Embryonic facial prominence (tissue), 1 donor: ENCODE measurements around the gene ELOVL7.
"Not testable (repeated sequence)": the region's sequence is repeated elsewhere in the genome, so short reads cannot be mapped to it uniquely, and the experiment has no call there.

ENCODE experiments used
- DNase-seq: peaks from one replicate; pipeline ENCODE4 v3.0.0-alpha.2; 2016; ENCODE audit errors: extremely low spot score

ELOVL7 gene

DNA sequence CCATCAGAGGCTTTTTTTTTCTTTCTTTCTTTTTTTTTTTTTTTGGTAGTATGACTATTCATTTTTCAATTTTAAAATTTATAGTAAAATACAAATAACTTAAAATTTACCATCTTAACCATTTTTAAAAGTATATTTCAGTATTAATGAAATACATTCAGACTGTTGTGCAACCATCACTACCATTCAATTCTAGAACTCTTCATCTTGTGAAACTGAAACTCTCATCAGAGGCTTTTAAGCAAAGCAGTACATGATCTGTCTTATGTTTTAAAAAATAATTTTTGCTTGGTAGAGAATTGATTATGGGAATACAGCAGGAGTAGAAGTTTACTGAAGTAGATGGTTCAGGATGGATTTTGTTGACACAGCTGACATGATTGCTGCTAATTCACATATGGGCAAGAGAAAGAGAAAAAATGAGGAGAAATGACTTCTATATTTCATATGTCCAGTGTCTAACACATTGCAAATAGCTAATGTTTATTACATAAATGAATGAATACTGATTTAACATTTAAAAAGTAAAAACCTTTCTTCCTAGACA, 13.4 kb downstream of the ELOVL7 start:
- no peak for DNase-seq

DNA sequence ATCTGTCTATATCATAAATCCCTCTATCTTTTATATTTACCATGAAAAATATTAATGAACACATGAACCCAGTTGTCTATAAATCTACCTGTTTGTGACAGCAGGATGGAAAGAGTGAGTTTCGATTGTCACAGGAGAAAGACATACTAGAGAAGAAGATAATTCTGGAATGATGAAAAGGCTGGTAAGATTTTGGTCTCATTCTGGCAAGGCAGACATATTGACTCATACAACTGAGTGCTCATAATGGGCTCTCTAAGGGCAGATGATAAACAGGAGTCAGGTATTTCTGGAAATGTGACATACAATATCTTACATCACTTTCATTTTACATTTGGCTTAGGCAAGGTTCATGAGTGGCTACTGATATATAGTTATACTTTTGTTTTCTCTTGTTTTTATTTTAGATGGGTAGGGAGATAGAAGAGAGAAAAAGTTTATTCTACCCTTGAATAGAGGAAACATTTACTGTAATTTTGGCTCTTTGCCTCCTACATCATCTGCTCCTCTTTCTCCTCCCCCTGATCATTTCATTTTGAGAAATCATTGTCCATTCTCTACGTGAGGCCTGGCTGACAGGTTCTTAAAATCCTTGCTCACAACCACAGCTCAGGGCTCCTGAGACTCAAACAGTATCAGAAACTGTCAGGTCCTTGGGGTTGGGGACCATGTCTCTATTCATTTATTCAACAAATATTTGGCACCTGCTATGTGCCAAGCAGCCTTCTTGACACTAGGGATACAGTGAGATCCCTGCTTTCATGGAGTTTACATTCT, 14.4 kb downstream of the ELOVL7 start:
- DNase-seq: no peak

DNA sequence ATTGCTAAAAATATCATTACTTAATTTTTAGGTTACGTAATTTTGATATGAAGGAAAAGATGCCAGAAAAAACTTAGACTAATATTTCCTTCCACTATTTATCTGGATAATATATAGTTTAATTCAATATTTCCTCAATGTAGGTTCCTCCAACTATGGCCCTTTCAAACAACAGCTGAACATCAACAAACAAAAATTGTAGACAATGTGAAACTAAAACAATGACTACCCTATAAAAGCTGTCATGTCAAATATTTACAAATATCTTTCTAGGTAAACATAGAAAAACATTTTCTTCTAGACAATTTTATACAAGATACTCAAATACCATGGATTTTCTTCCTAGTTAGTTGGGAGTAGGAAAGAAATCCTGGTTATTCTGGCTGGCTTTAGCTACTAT, 16.9 kb downstream of the ELOVL7 start:
- no peak for DNase-seq

DNA sequence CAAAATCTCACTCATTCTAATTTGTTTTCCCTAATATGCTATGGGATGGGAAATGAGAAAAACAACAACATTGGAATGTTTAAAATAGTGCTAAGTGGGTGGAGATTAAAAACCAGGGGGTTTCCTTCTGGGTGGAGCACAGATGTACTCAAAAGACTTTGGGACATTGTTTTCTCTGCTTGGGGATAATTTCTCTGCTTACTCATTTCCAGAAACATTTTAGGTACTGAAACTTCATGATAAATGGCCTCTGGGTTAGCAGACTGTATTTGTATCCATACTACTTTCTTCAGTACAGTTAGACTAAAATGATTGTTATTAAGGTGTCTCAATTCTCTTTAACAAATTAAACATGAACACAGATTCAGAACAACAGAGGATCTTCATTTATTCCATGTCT, 17.4 kb downstream of the ELOVL7 start:
- DNase-seq: no peak

DNA sequence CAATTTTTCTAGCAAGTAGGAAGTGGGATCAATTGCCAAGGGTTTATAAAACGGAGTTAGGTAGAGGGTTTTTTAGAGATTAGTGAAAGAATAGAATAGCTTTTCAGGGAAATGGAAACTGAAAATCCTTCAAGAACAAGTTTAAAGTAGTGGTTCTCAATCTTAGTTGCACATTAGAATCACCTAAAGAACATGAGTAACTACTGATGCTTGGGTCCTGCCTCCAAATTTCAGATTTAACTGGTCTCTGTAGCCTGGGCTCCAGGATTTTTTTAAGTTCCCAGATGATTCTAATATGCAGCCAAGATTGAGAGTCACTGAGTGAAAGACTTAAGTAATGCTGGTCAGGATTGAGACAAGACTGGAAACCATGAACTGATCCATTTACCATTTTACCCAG, 20.5 kb downstream of the ELOVL7 start:
- no peak for DNase-seq

DNA sequence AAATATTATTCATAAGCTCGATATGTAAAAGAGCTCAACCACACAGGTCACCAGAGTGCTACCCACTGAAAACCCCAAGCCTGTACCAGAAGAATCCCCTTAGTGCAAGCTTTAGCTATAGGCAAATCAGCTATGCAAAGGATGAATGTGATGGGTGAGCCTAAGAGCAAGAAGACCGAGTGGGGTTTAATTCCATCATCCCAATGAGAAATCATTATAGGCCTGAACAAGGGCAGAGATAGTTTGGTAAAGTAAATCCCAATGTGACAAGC, 21.8 kb downstream of the ELOVL7 start:
- DNase-seq: no peak

DNA sequence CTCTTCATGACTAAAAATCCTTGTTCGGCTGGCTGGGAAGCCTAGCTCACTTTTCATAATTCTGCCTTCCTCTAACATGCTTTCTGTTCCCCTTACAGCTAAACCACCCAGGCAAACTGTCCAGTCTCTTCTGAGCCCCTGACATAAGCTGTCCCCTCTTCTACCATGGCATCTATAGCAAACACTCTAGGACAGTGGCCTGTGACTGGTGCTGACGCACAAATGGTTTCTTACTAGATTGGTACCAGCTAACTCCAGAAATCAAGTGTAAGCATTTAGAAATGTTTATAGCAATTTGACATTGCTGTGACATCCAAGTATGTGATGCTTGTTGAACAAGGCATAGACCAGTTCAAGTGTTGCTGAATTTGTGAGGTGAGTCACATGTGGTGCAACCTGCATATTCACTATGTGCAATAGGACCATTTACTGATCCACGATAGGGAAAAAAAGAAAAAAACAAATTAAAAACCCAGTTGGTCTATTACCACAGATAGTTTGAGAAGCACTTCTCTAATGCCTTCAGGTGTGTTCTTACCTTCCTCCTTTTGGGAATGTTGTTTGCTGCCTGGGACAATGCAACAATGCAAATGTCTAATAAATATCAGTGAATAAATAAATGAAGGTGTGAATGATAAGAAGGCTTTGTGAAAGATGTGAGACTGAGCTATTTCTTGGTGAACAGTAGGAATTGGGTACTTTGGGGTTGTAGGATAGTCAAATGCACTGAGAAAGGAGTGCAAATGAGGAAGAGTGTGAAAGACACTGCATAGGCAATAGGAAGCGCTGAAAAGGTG, 22.4 kb downstream of the ELOVL7 start:
- no peak for DNase-seq

DNA sequence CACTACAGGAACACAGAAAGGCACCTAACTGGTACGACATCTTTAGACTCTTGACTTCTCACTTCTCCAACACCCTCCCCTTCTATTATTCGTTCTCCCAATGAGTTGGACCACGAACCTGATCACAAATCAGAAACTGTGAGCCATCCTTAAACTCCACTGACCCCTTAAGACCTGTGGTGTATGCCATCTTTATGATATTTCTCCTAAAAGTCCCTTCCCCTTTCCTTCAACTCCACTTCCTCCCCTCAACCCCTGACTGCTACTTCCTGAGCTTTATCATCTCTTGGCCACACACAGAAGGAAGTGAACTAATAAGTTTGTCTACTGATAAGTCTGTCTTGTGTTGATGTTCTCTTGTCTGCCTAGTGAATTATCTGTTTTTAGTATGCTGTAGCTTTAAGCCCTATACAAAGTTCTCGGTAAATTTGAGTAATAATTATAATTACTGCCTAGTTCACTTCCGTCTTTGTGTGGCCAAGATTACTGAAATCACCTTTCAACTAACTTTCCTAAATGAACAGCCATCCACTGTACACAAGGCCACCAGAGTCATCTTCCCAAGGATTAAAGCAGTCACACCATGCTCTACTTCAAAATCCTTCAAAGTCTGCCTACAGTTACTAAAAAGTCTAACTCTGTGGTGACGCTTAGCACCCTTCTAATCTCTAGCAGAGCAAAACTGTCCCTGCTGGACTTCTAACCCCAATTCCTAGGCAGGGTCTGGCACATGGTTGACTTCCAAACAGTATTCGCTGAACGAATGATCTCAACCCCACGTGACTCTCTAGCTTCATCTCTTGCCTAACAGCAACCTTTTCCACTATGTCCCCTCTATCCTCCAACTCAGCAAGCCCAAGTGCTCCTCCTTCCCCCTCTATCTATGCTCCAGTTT, 23.2 kb downstream of the ELOVL7 start:
- DNase-seq: no peak

DNA sequence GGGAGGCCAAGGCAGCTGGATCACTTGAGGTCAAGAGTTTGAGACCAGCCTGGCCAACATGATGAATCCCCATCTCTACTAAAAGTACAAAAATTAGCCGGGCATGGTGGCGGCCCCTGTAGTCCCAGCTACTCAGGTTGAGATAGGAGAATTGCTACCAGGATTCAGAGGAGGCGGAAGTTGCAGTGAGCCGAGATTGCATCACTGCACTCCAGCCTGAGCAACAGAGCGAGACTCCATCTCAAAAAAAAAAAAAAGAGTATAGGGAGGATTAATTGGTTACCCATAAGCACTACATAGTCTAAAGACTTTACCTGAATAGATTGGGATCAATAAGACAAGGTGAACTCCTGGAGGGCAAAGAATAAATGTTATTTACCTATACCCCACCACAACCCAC, 27.9 kb downstream of the ELOVL7 start:
- DNase-seq: not testable (repeated sequence)

DNA sequence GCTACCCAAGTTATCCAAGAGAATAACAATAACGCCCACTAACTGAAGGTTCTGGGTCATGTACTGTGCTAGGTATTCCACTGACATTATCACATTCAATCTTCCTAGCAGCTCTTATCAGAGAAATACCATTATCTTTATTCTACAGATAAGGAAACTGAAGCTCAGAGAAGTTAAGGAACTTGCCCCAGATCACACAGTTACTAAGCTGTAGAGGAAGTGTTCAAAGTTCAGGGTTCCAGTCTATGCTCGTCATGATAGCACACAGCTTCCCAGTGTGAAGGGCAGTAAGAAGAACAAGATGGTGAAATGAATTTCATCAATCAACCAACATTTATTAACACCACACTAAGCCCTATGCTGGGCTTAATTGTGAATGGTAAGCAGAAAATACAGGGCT, 29.6 kb downstream of the ELOVL7 start:
- no peak for DNase-seq

DNA sequence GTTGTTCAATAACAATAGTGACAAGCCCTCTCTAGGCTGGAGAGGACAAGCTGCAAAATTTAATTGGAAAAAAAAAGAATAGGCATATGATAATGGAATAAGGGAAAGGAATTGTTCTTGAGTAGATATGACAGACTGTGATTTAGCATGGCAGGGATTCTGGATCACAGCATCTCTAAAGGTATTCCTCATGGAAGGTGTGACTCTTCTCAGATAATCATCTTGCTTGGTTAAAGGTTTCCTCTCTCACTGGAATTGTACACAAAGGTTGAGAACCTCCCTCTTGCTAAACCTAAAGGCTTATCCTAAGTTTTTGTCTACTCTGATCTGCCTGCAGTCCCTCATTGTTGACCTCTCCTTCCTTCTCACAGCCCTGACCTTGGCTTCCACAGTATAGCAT, 31.6 kb downstream of the ELOVL7 start:
- no peak for DNase-seq

DNA sequence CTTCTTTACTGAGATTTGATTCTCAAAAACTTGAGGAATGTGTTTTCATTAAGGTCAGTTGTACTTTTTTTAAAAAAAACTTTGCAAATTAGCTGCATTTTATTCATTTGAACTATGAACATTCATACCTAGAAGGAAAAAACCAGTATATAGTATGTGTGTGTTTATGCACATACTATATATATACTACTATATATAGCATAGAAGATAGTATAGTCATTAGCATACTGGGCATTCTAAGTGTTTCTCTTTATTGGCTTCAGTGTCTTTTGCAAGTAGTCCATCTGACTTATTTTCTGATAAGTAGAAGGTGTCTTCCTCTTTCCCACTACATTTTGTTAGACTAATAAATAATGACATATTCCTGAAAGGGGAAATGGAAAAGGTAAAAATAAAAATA, 33.0 kb downstream of the ELOVL7 start:
- no peak for DNase-seq

DNA sequence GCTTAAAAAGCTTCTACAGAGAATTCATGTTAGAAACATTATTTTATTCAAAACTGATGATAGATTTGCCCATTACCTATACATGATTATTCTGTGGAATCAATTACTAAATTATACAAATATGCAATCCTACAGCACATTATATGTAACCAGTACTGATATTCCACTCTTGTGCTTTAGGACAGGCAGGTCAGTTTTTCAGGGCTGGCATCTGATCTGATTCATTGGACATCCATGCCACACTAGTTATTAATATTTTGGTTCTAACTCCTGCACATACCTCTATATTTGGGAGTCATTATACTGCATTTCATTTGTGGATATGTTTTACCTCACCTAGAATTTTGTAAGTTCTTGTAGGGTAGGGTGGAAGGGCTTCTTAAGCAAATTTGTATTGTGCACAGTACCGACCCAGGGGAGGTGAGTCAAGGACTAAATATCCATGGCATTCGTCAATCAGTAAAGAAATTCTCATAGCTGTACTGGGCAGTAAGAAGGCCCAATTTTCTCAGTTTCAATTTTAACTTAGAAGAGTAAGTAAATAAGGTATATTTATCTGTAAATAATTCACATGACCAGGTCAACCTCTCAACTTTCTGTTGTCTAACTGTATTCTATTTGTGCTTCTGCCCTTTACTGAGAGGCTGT, 33.5 kb downstream of the ELOVL7 start:
- DNase-seq: no peak

DNA sequence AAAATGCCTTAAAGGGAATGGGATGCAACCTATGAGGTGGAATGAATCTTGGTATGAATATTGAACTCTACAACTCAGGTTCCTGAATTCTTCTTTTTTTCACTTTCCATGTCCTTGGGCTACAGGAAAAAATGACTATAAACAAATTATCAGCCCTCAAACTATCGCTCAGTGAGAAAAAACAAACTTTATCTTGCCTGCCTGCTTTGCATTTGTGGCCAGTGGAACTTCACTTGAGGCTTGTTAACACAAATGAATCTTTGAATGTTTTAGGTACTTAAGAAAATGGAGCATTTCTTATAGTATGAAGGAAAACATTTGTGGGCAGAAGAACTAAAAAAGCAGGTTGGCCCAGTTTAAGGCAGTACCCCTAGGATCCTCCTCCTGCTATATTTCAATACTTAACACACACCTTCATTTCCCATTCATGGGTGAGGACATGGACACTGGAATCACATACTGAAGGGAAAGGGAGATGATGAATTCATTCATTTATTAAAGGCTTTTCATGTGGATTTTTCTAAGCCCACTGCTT, 34.1 kb downstream of the ELOVL7 start:
- DNase-seq: no peak

DNA sequence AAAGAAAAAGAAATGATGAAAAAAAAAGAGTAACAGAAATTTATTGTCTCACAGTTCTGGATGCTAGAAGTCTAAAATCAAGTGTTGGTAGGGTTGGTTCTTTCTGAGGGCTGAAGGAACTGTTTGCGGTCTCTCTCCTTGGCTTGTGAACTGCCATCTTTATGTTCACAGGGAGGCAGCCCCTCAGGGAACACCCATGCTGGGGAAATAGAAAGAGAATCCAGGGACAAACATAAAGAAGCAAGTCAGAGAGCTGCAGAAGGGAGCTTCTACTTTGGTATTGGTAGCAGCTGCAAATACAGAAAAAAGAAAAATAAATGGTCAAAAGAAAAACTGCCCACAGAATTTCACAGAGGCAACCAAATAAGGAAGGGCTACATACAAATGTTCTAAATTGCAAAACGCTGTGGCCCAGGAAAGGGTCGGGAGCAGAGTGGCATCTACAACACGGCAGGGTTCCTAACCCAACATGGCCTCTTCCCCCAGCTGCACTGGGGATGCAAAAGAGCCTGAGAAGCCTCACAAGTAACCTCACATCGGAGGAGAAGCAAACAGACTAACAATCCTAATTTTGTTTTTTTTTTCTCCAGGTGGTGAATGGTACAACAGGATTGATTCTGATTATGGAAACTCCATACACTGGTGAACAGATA, 37.4 kb downstream of the ELOVL7 start:
- DNase-seq: no peak

DNA sequence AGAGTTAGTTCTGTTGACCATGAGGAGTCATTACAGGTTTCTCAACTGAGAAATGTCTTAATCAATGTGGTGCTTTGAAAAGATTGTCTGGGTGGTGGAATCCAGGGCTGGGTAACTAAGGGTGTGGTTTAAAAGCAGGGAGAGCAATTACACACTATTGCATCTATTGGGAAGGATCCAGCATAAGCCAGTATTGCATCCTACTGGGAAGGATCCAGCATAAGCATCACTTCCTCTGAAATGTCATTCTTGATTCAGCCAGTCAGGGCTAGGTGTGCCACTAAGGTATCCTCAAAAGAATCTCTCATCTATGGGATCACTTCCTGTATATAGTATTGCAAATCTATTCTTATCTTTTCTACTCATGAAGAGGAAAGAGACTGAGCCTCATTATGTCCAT, 38.6 kb downstream of the ELOVL7 start:
- DNase-seq: no peak

DNA sequence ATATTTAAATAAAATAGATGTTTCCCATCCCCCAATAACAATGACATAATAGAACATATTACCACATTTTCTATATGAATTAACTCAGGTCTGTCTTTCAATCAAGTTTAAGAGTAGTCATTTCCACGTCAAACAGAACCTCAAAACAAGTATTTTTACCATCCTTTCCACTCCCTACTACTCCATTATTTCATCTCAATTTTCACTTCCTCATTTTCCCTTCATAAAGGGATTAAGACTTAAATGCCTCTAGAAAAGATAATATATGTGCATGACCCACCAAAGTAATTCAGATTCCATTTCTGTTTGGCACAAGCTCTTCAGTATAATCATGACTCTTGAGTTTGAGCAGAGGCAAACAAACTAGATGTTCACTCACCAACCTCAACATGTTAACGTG, 40.4 kb downstream of the ELOVL7 start:
- no peak for DNase-seq

DNA sequence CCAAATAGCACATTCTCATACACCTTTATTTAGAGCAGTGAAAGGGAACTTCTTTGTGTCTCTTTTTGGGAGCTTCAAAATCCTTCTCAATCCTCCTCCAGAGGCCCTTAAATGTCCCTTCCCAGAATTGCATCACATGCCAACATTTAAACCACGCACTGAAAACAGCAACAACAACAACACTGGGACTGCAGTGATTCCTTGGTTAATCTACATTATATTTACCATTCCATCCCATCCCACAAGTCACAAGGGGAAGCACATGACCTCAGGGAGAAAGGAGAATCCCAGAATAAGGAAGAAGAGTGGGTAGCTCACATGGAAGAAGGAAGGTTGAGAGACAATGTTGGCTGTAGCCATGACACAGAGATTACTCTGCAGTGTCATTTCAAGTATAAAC, 41.1 kb downstream of the ELOVL7 start:
- DNase-seq: no peak

DNA sequence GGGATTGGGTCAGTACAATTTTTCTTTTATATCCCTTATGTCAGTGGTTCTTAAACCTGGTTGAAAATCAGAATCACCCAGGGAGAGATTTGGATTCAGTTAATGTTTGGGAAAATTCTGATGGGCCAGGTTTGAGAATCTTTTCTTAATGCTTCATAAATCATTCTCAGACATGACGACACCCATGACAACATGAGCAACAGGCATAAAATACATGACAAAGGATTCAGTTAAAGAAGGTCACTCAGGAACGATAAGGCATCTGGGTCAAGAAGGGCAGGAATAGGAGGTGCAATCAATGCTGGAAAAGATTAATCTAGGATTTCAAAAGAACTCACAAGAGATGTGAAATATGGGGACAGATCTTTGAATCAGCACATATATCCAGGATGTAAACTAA, 41.8 kb downstream of the ELOVL7 start:
- DNase-seq: no peak

DNA sequence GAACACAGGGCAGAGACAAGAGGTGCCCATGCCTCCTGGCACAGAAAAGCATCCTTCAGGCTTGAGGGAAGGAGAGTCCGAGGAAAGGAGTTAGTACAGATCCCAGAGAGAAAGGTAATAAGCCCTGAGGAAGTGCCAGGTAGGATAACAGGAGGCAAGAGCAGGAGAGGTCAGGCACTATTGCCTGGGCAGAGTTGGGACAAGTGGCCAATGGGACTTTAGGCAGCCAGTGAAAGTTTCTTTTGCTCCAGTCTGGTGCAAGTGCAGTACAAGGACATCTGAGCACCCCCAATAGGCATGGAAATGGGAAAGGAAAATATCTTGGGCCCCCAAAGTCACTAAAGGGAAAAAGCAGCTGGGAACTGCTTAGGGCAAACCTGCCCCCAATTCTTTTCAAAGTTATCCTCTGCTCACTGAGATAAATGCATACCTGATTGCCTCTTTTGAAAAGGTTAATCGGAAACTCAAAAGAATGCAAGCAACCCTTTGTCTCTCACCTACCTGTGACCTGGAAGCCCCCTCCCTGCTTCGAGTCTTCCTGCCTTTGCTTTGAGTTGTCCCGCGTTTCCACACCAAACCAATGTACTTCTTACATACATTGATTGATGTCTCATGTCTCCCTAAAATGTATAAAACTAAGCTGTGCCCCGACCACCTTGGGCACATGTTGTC, 46.5 kb downstream of the ELOVL7 start:
- DNase-seq: no peak
